IMR-90 (cell line): ENCODE measurements around the gene YAE1. TPM values are rescaled to one million over a fixed set of nuclear protein-coding genes. Genes with fewer than 3 reads are reported as not detected.

ENCODE experiments used
- ATAC-seq: fragments of 200-7000 bp; cut with Tn5 transposase; 2 replicates; pipeline ENCODE4 v1.9.1; 2020; ENCODE audit warnings: low read depth, mild to moderate bottlenecking, moderate library complexity
- BruUV-seq: library from RNA; stranded (reverse); fragments of 400-500 nt; replicated peaks from 2 replicates; lab custom pipeline; 2021; lab: Mats Ljungman, UMichigan
- CTCF ChIA-PET: fragments of 300-600 bp; formaldehyde crosslinking; extraction: SDS; loops from one replicate; lab custom pipeline; 2021; ENCODE audit warnings: antibody characterized with exemption; lab: Yijun Ruan, JAX
- POLR2A ChIA-PET: fragments of 300-600 bp; sonication (Branson Sonifier 250); formaldehyde crosslinking; loops from one replicate; lab custom pipeline; 2022; ENCODE audit warnings: antibody characterized with exemption; ENCODE audit not compliant: unreplicated experiment; lab: Charles Lee
- DNase-seq: peaks from one replicate; pipeline ENCODE4 v3.0.0; 2013
- H2AFZ ChIP-seq: replicated peaks from 2 replicates; pipeline ENCODE3; 2013; ENCODE audit warnings: low read length, mild to moderate bottlenecking; ENCODE audit not compliant: poor library complexity
- H2AK5ac ChIP-seq: 2 replicates; pipeline ENCODE4 v1.6.1; 2013; ENCODE audit warnings: low read depth, low read length, inconsistent platforms
- H2AK9ac ChIP-seq: replicated peaks from 2 replicates; pipeline ENCODE3; 2013; ENCODE audit warnings: mild to moderate bottlenecking, low read depth, low read length, moderate library complexity; ENCODE audit not compliant: poor library complexity
- H2BK120ac ChIP-seq: 2 replicates; pipeline ENCODE4 v1.6.1; 2013; ENCODE audit warnings: low read depth, low read length, inconsistent platforms
- H2BK15ac ChIP-seq: 3 replicates; pipeline ENCODE4 v1.6.1; 2013; ENCODE audit warnings: low read depth, low read length, inconsistent platforms
- H2BK20ac ChIP-seq: 2 replicates; pipeline ENCODE4 v1.6.1; 2013; ENCODE audit warnings: low read depth, mild to moderate bottlenecking, inconsistent platforms, low read length, moderate library complexity
- H2BK5ac ChIP-seq: 2 replicates; pipeline ENCODE4 v1.6.1; 2013; ENCODE audit warnings: mild to moderate bottlenecking, low read depth, low read length, inconsistent platforms; ENCODE audit not compliant: poor library complexity, severe bottlenecking
- H3K14ac ChIP-seq: replicated peaks from 2 replicates; pipeline ENCODE4 v1.6.1; 2013; ENCODE audit warnings: low read depth, low read length, inconsistent platforms
- H3K18ac ChIP-seq: 2 replicates; pipeline ENCODE4 v1.6.1; 2013; ENCODE audit warnings: low read depth, low read length, control low read depth
- H3K23ac ChIP-seq: 2 replicates; pipeline ENCODE4 v1.6.1; 2013; ENCODE audit warnings: low read depth, low read length, inconsistent platforms
- H3K27ac ChIP-seq: 2 replicates; pipeline ENCODE4 v1.5.1; 2013; ENCODE audit warnings: mild to moderate bottlenecking, control low read depth, low read length; ENCODE audit not compliant: insufficient read depth
- H3K27me3 ChIP-seq: 2 replicates; pipeline ENCODE4 v1.6.1; 2013; ENCODE audit warnings: low read length; ENCODE audit not compliant: control insufficient read depth, insufficient read depth
- H3K36me3 ChIP-seq: 2 replicates; pipeline ENCODE4 v1.6.1; 2013; ENCODE audit warnings: low read length, mixed read lengths; ENCODE audit not compliant: control insufficient read depth, insufficient read depth
- H3K4ac ChIP-seq: 2 replicates; pipeline ENCODE4 v1.6.1; 2013; ENCODE audit warnings: low read depth, low read length, inconsistent platforms
- H3K4me1 ChIP-seq: 2 replicates; pipeline ENCODE4 v1.6.1; 2013; ENCODE audit warnings: low read length, mixed read lengths; ENCODE audit not compliant: control insufficient read depth, insufficient read depth
- H3K4me2 ChIP-seq: 2 replicates; pipeline ENCODE4 v1.6.1; 2013; ENCODE audit warnings: low read depth, mild to moderate bottlenecking, control low read depth, low read length, moderate library complexity
- H3K4me3 ChIP-seq: 2 replicates; pipeline ENCODE4 v1.5.1; 2013; ENCODE audit warnings: low read depth, mild to moderate bottlenecking, control low read depth, low read length, moderate library complexity; ENCODE audit not compliant: insufficient read depth
- H3K56ac ChIP-seq: 2 replicates; pipeline ENCODE4 v1.6.1; 2013; ENCODE audit warnings: low read length, inconsistent platforms; ENCODE audit not compliant: insufficient read depth; ENCODE audit errors: extremely low read depth
- H3K79me1 ChIP-seq, 2 experiments: 2 replicates each; pipeline ENCODE4 v1.6.1; 2013; ENCODE audit warnings: low read length in 2 of 2, inconsistent platforms in 1 of 2, low read depth in 1 of 2
- H3K9ac ChIP-seq: 2 replicates; pipeline ENCODE4 v1.6.1; 2013; ENCODE audit warnings: low read depth, low read length, control low read depth
- H3K9me1 ChIP-seq: 2 replicates; pipeline ENCODE4 v1.6.1; 2013; ENCODE audit warnings: low read length, inconsistent platforms; ENCODE audit not compliant: insufficient read depth
- H3K9me3 ChIP-seq: 2 replicates; pipeline ENCODE4 v1.6.1; 2013; ENCODE audit warnings: low read length; ENCODE audit not compliant: control insufficient read depth, insufficient read depth
- H4K20me1 ChIP-seq: 2 replicates; pipeline ENCODE4 v1.6.1; 2013; ENCODE audit warnings: low read length, inconsistent platforms; ENCODE audit not compliant: insufficient read depth
- H4K5ac ChIP-seq: 2 replicates; pipeline ENCODE4 v1.6.1; 2013; ENCODE audit warnings: mild to moderate bottlenecking, low read depth, low read length, control low read depth
- H4K8ac ChIP-seq, 2 experiments: 2 replicates each; pipeline ENCODE4 v1.6.1; 2013; ENCODE audit warnings: low read depth in 2 of 2, low read length in 2 of 2, control low read depth in 1 of 2, inconsistent platforms in 1 of 2
- H4K91ac ChIP-seq: 2 replicates; pipeline ENCODE4 v1.6.1; 2013; ENCODE audit warnings: low read depth, low read length, inconsistent platforms; ENCODE audit not compliant: insufficient read depth
- BHLHE40 ChIP-seq: fragments of 150-350 bp; IDR thresholded peaks from 2 replicates; pipeline ENCODE4 v1.6.1; 2016; ENCODE audit warnings: mild to moderate bottlenecking, low read depth, low read length
- CEBPB ChIP-seq: IDR thresholded peaks from 2 replicates; pipeline ENCODE4 v1.6.1; 2012; ENCODE audit warnings: low read depth, low read length, improper control_type of control experiment
- CHD1 ChIP-seq: IDR thresholded peaks from 2 replicates; pipeline ENCODE4 v1.6.1; 2012; ENCODE audit warnings: low read depth, low read length, improper control_type of control experiment
- CTCF ChIP-seq: conservative IDR thresholded peaks from 2 replicates; pipeline ENCODE4 v1.5.1; 2012; ENCODE audit warnings: mild to moderate bottlenecking, low read depth, low read length, improper control_type of control experiment
- FOS ChIP-seq: fragments of 150-350 bp; IDR thresholded peaks from 2 replicates; pipeline ENCODE4 v1.6.1; 2016; ENCODE audit warnings: low read depth, low read length
- MAFK ChIP-seq: IDR thresholded peaks from 2 replicates; pipeline ENCODE4 v1.6.1; 2012; ENCODE audit warnings: low read depth, low read length, improper control_type of control experiment
- MAZ ChIP-seq: IDR thresholded peaks from 2 replicates; pipeline ENCODE4 v1.6.1; 2012; ENCODE audit warnings: low read depth, mild to moderate bottlenecking, low read length, improper control_type of control experiment, moderate library complexity, borderline replicate concordance
- MXI1 ChIP-seq: IDR thresholded peaks from 2 replicates; pipeline ENCODE4 v1.6.1; 2012; ENCODE audit warnings: low read depth, mild to moderate bottlenecking, low read length, moderate library complexity, borderline replicate concordance
- NFE2L2 ChIP-seq: fragments of 150-350 bp; IDR thresholded peaks from 2 replicates; pipeline ENCODE4 v1.6.1; 2016; ENCODE audit warnings: low read depth, mild to moderate bottlenecking, low read length
- POLR2A ChIP-seq: IDR thresholded peaks from 2 replicates; pipeline ENCODE4 v1.6.1; 2012; ENCODE audit warnings: mild to moderate bottlenecking, low read depth, low read length
- RAD21 ChIP-seq: IDR thresholded peaks from 2 replicates; pipeline ENCODE4 v1.6.1; 2012; ENCODE audit warnings: low read length, improper control_type of control experiment
- RCOR1 ChIP-seq: IDR thresholded peaks from 2 replicates; pipeline ENCODE4 v1.6.1; 2012; ENCODE audit warnings: mild to moderate bottlenecking, low read length, improper control_type of control experiment; ENCODE audit not compliant: insufficient replicate concordance
- RFX5 ChIP-seq: IDR thresholded peaks from 2 replicates; pipeline ENCODE4 v1.8.0; 2012; ENCODE audit warnings: low read depth, mild to moderate bottlenecking, low read length, moderate library complexity
- SMC3 ChIP-seq: fragments of 150-350 bp; IDR thresholded peaks from 2 replicates; pipeline ENCODE4 v1.6.1; 2016; ENCODE audit warnings: low read depth, mild to moderate bottlenecking, antibody characterized with exemption, low read length, moderate library complexity
- WGBS, 2 experiments: methylation state at CpG; one replicate each; pipeline versions ENCODE4 v1.1.5 to v1.1.7; 2013; ENCODE audit warnings: missing lambda C conversion rate in 2 of 2; ENCODE audit not compliant: insufficient read length in 1 of 2; ENCODE audit errors: extremely low coverage in 2 of 2; 5-methylcytosine and 5-hydroxymethylcytosine counted together
- dilution Hi-C: fragments of 300-500 bp; cut with HindIII; formaldehyde crosslinking; loops from one replicate; pipeline ENCODE4 v1.14.3; 2018; ENCODE audit warnings: low sequenced_read_pairs; ENCODE audit not compliant: unreplicated experiment
- in situ Hi-C: fragments of 300-500 bp; cut with MboI; formaldehyde crosslinking; loops from 3 replicates; pipeline ENCODE4 v1.14.3; 2019; ENCODE audit warnings: low sequenced_read_pairs, inconsistent platforms, mixed read lengths
- intact Hi-C: fragments of 100-400 bp; cut with micrococcal nuclease; formaldehyde crosslinking; loops from 2 replicates; pipeline ENCODE4 v1.10.0; 2022
- polyA plus RNA-seq, 3 experiments: library from polyadenylated mRNA; depleted of rRNA; stranded (reverse); fragments of >200 nt; gene quantifications; 2 replicates each; pipeline ENCODE4 v1.2.3, GENCODE V29; 2012; ENCODE audit warnings: low replicate concordance in 1 of 3
- total RNA-seq: library from RNA; depleted of rRNA; stranded (reverse); fragments of >200 nt; gene quantifications from 2 replicates; pipeline ENCODE4 v1.2.3, GENCODE V29; 2012
- TF ChIP-seq, protein P1 (sequence below): fragments of 150-350 bp; IDR thresholded peaks from 2 replicates; pipeline ENCODE4 v1.6.1; 2016; ENCODE audit warnings: low read depth, mild to moderate bottlenecking, low read length, moderate library complexity, borderline replicate concordance
- TF ChIP-seq, protein P2 (sequence below): fragments of 150-350 bp; IDR thresholded peaks from 2 replicates; pipeline ENCODE4 v1.6.1; 2017; ENCODE audit warnings: mild to moderate bottlenecking, antibody characterized with exemption, low read length, low read depth

Gene YAE1
- total and polyA plus RNA-seq, 2 of the 4 experiments (the other 2 are of a cell fraction): 28.6 to 36.7 TPM

DNA sequence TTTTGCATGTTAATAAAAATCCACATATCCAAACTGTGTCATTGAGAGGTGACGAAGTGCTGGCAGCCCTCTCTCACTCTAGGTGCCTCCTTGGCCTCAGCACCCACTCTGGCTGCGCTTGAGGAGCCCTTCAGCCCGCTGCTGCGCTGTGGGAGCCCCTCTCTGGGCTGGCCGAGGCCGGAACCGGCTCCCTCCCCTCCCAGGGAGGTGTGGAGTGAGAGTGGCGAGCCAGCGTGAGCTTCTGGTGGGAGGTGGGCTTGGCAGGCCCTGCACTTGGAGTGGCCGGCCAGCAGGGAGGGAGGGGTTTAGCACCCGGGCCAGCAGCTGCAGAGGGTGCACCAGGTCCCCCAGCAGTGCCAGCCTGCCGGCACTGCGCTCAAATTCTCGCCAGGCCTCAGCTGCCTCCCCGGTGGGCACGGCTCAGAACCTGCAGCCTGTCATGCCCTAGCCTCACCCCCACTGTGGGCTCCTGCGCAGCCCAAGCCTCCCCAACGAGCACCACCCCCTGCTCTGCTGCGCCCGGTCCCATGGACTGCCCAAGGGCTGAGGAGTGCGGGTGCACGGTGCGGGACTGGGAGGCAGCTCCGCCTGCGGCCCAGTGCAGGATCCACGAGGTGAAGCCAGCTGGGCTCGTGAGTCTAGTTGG lies 11.1 kb downstream of the YAE1 start:
- H3K4me2 ChIP-seq: no peak overlapping the region
- no peak overlapping the region for H4K5ac ChIP-seq
- ChIA-PET POLR2A (no interaction called here), CTCF (interaction anchor here (4.3 to 5.0 kb wide), 2 partner anchors 165 to 170 kb away, joined by 24 to 90 read pairs; no protein-coding TSS in a partner anchor)
- no peak overlapping the region for H3K4ac ChIP-seq
- H2AFZ ChIP-seq: no peak overlapping the region
- peaks cover 3% of the 10 kb centered on the region; the same call in 1 of the 2 replicates for H3K36me3 ChIP-seq
- H3K18ac ChIP-seq: no peak overlapping the region
- no peak for ATAC-seq
- peaks cover 0 to 2% of the 10 kb centered on the region in 2 experiments; a peak in 1 of 4 replicates for H3K79me1 ChIP-seq
- intact Hi-C loops: no loop called here
- H3K4me3 ChIP-seq: no peak overlapping the region
- no peak overlapping the region for H2BK120ac ChIP-seq
- H3K27me3 ChIP-seq: no peaks in the 10 kb centered on the region
- no peak for TF ChIP-seq MXI1
- no peak for TF ChIP-seq MAFK
- no peak for TF ChIP-seq RCOR1
- TF ChIP-seq MAZ: no peak
- TF ChIP-seq RAD21: no peak
- no peak for TF ChIP-seq CTCF
- no peak for TF ChIP-seq RFX5
- TF ChIP-seq CHD1: no peak
- TF ChIP-seq, protein P1, sequence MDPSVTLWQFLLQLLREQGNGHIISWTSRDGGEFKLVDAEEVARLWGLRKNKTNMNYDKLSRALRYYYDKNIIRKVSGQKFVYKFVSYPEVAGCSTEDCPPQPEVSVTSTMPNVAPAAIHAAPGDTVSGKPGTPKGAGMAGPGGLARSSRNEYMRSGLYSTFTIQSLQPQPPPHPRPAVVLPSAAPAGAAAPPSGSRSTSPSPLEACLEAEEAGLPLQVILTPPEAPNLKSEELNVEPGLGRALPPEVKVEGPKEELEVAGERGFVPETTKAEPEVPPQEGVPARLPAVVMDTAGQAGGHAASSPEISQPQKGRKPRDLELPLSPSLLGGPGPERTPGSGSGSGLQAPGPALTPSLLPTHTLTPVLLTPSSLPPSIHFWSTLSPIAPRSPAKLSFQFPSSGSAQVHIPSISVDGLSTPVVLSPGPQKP: no peak
- no peak for TF ChIP-seq BHLHE40
- no peak for TF ChIP-seq POLR2A
- no peak for TF ChIP-seq FOS
- TF ChIP-seq CEBPB: no peak
- TF ChIP-seq, protein P2, sequence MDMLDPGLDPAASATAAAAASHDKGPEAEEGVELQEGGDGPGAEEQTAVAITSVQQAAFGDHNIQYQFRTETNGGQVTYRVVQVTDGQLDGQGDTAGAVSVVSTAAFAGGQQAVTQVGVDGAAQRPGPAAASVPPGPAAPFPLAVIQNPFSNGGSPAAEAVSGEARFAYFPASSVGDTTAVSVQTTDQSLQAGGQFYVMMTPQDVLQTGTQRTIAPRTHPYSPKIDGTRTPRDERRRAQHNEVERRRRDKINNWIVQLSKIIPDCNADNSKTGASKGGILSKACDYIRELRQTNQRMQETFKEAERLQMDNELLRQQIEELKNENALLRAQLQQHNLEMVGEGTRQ: no peak
- TF ChIP-seq NFE2L2: no peak
- TF ChIP-seq SMC3: no peak
- BruUV-seq: no TSS peak
- no peak overlapping the region for H2AK5ac ChIP-seq
- H2BK5ac ChIP-seq: no peak overlapping the region
- H3K23ac ChIP-seq: no peak overlapping the region
- in situ Hi-C loops: no loop called here
- WGBS, 2 experiments: 94% methylated on average over 12 of the region's 27 CpGs; no CpG with 5 or more reads in 1 of the 2 experiments
- H3K14ac ChIP-seq: no peak overlapping the region
- H4K91ac ChIP-seq: no peak overlapping the region
- H2AK9ac ChIP-seq: no peak overlapping the region
- no peaks in the 10 kb centered on the region for H3K4me1 ChIP-seq
- no peak overlapping the region for H3K9ac ChIP-seq
- H3K9me3 ChIP-seq: no peaks in the 10 kb centered on the region
- no peak overlapping the region for H2BK20ac ChIP-seq
- no peak overlapping the region for H3K56ac ChIP-seq
- no peak overlapping the region for H3K27ac ChIP-seq
- no peak for DNase-seq
- H4K20me1 ChIP-seq: no peaks in the 10 kb centered on the region
- H4K8ac ChIP-seq: no peak overlapping the region
- no peak overlapping the region for H2BK15ac ChIP-seq
- dilution Hi-C loops: no loop called here
- no peaks in the 10 kb centered on the region for H3K9me1 ChIP-seq
